Omental fat pad (tissue), 4 donors: Measurements from ENCODE around the gene PIGM. TPM values are rescaled to one million over a fixed set of nuclear protein-coding genes. Genes with fewer than 3 reads are reported as not detected.
"Not testable (repeated sequence)": the region's sequence is repeated elsewhere in the genome, so short reads cannot be mapped to it uniquely, and the experiment has no call there.

Source experiments
- ATAC-seq: fragments of 150-250 bp; one replicate; pipeline ENCODE4 v1.9.1; 2016; ENCODE audit warnings: mild to moderate bottlenecking, moderate library complexity; ENCODE audit not compliant: low FRiP score
- DNase-seq: peaks from one replicate; pipeline ENCODE4 v3.0.0-alpha.2; 2019; ENCODE audit warnings: low spot score
- CTCF ChIP-seq, 3 donors: fragments of 450-650 bp; IDR thresholded peaks; one replicate each; pipeline ENCODE4 v1.5.1; 2016 to 2017; ENCODE audit warnings: antibody characterized with exemption in 3 of 3, mild to moderate bottlenecking in 3 of 3, moderate library complexity in 2 of 3
- total RNA-seq, 4 donors: library from RNA; depleted of rRNA; stranded (reverse); fragments of >200 nt; gene quantifications; one replicate each; pipeline ENCODE4 v1.1.0, GENCODE V29; 2016

Gene PIGM
- total RNA-seq, 4 donors from 2014 or later = 3.0 to 4.7 (median 4.0) TPM

GRCh38 chr1:160061369-160062229 lies 29.8 kb upstream of the PIGM start:
- DNase-seq (no peak), ATAC-seq (no peak)
- TF ChIP-seq CTCF (IDR thresholded peaks at IDR 0.05) = no peak

GRCh38 chr1:160058087-160058486 lies 26.3 kb upstream of the PIGM start:
- no peak for ATAC-seq
- no peak for DNase-seq
- no peak for TF ChIP-seq CTCF (IDR thresholded peaks at IDR 0.05)

GRCh38 chr1:160056648-160057169 lies 24.9 kb upstream of the PIGM start:
- ATAC-seq = no peak
- no peak for TF ChIP-seq CTCF (IDR thresholded peaks at IDR 0.05)
- DNase-seq = no peak

GRCh38 chr1:160053548-160054365 lies 22.0 kb upstream of the PIGM start:
- ATAC-seq = no peak
- no peak for TF ChIP-seq CTCF (IDR thresholded peaks at IDR 0.05)
- no peak for DNase-seq

GRCh38 chr1:160052936-160053335 lies 21.1 kb upstream of the PIGM start:
- TF ChIP-seq CTCF (IDR thresholded peaks at IDR 0.05) = no peak
- ATAC-seq (no peak), DNase-seq (no peak)

- DNase-seq = no peak
- ATAC-seq = no peak
- no peak for TF ChIP-seq CTCF (IDR thresholded peaks at IDR 0.05)
Observed at GRCh38 chr1:160050619-160051018, 18.8 kb upstream of the PIGM start.

GRCh38 chr1:160050182-160050581 lies 18.4 kb upstream of the PIGM start:
- not testable (repeated sequence) for ATAC-seq, DNase-seq
